ENCODE measurements around the gene DYNC2I2. TPM values are rescaled to one million over a fixed set of nuclear protein-coding genes. Genes with fewer than 3 reads are reported as not detected.
"Not testable (repeated sequence)": the region's sequence is repeated elsewhere in the genome, so short reads cannot be mapped to it uniquely, and the experiment has no call there.

Gene DYNC2I2
- 10 to 100 TPM; 51.5 to 53.5 TPM for total RNA-seq

DNA sequence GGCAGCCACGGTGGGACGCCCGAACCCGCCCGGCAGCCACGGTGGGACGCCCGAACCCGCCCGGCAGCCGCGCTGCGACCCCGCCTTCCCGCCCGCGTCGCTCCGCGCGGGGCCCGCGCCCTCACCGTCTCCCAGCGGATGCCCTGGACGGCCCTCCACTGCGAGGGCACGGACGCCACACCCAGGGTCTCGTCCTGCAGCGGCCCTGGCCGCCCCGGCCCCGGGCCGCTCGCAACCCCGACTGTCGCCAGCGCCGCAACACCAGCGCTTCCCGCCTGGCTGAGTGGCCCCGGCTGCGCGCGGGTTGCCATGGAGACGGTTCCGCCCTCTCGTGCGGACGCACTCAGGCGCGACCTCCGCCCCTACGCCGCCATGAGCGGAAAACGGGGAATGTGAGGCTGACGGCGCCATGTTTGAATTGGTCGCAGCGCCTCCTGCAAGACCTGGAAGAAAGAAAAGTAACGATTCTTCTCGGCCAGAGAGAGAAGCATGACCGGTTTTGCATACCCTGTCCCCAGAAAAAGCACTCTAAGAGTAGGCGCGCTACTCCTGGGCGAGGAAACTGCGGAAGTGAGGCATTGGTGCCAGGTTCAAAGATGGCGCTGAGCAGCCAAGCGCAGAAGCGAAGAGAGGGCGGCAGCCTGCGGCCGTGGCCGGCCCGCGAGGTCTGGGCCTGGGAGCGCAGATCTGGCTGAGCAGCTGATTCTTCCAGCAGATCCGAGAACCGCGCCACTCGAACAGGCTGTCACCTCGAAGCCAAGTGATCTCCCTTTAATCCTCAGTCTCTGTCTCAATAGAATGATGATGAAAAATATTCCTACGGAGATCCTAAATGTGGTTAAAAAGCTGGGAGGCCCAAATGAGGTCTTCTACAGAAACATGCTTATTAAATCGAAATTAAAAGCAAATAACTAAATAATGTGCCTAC, at the start of gene DYNC2I2:
TSS of gene DYNC2I2 (minus strand) at position 432 of the 928 bp plus-strand sequence. CDS start at position 311, 121 bp downstream.
- H3K27me3 Mint-ChIP-seq, result no peaks in the 10 kb centered on the region
- H3K4me3 Mint-ChIP-seq, result peak within 1 kb of the TSS; percentile 89
- ChIA-PET CTCF (interaction anchor here (1.0 to 1.6 kb wide), 4 partner anchors 8 to 162 kb away, joined by 3 to 5 read pairs (median 4); partner anchors contain the start of genes ENDOG and PKN3), POLR2A (interaction anchor here (1.0 to 2.1 kb wide), 6 partner anchors 8 to 225 kb away, joined by 3 to 11 read pairs (median 5); partner anchors contain the start of genes KYAT1, LRRC8A and ZDHHC12)
- H3K4me1 Mint-ChIP-seq, result peaks cover 18% of the 10 kb centered on the region
- H3K27ac Mint-ChIP-seq, result peak within 1 kb of the TSS; percentile 99
- H3K9me3 Mint-ChIP-seq, result no peaks in the 10 kb centered on the region
- H3K36me3 Mint-ChIP-seq (ENCODE audit: low read depth), result peaks cover 5% of the 10 kb centered on the region
- peak; percentile 97 for DNase-seq

DNA sequence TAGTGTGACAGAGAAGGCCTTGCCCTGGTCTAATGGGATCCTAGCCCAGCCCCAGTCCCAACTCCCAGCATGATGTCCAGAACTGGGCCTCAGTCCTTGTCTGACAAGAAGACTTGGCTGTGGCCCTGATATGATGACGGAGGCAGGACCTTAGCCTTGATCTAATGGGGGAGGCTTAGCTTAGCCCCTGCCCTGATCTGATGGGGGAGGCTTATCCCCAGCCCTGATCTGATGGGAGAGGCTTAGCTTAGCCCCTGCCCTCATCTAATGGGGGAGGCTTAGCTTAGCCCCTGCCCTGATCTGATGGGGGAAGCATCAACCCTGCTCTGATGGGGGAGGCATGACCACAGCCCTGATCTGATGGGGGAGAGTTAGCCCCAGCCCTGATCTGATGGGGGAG, 49.4 kb upstream of the DYNC2I2 start:
- POLR2A ChIA-PET, result interaction anchor here (0.7 to 4.2 kb wide), 5 partner anchors 9 to 18 kb away, joined by 3 to 22 read pairs (median 3); partner anchors contain the start of genes SET and ZDHHC12
- CTCF ChIA-PET, result interaction anchor here (0.6 to 1.6 kb wide), 2 partner anchors 12 to 18 kb away, joined by 3 to 5 read pairs; partner anchors contain the start of gene ZDHHC12
- no peaks in the 10 kb centered on the region for H3K9me3 Mint-ChIP-seq
- no peaks in the 10 kb centered on the region for H3K27me3 Mint-ChIP-seq
- peaks cover 13% of the 10 kb centered on the region for H3K4me1 Mint-ChIP-seq
- H3K27ac Mint-ChIP-seq, result no peak overlapping the region
- H3K36me3 Mint-ChIP-seq (ENCODE audit: low read depth), result no peaks in the 10 kb centered on the region
- no peak for DNase-seq
- H3K4me3 Mint-ChIP-seq, result no peak overlapping the region

DNA sequence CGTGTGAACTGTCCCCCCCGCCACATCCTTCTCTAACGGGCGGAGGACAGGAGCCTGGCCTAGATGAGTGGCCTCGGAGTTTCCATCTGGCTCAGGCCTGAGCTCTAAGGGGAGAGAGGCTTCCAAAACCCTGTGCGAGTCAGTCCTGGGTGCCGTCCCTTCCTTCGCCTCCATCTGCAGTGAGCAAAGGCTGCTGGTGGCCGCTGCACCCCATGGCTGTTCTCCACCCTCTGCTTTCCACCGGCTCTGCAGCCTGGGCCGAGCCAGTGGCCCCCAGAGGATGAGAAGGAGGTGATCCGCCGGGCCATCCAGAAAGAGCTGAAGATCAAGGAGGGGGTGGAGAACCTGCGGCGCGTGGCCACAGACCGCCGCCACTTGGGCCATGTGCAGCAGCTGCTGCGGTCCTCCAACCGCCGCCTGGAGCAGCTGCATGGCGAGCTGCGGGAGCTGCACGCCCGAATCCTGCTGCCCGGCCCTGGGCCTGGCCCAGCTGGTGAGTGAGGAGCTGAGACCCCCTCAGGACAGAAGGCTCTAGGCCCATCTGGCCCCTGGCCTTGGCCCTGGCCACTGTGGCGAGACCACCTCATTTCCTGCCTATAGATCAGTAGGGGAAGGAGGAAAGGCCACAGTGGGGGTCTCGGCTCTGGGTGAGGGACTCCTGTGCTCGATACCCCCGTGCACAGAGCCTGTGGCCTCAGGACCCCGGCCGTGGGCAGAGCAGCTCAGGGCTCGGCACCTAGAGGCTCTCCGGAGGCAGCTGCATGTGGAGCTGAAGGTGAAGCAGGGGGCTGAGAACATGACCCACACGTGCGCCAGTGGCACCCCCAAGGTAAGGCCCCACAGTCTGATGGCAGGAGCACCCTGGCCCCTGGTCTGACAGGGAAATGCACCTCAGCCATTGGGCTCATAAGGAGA, 48.7 kb upstream of the DYNC2I2 start:
- POLR2A ChIA-PET, result interaction anchor here (0.6 to 4.2 kb wide), 6 partner anchors 9 to 96 kb away, joined by 3 to 22 read pairs (median 3); partner anchors contain the start of genes SET and ZDHHC12
- no peaks in the 10 kb centered on the region for H3K27me3 Mint-ChIP-seq
- CTCF ChIA-PET, result interaction anchor here (1.6 kb wide), 1 partner anchor 19 kb away, joined by 5 read pairs; the partner anchor contains the start of gene ZDHHC12

DNA sequence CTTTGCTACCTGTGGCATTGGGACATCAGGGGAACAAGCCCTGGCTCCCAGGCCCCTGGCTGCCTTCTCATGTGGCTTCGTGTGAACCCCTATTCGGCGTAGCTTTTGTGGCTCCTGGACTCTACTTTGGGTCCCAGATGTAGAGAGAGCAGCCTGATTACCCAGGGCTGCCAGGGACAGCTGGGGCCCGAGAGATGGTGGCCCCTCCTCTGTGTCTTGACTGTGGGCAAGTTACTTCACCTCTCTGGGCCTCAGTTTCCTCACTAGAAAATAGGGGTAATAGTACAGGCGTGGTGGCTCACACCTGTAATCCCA, 47.7 kb upstream of the DYNC2I2 start:
- Mint-ChIP-seq H3K4me3 (no peak overlapping the region), H3K27me3 (no peaks in the 10 kb centered on the region), H3K4me1 (peaks cover 13% of the 10 kb centered on the region), H3K27ac (no peak overlapping the region), H3K9me3 (no peaks in the 10 kb centered on the region), H3K36me3 (ENCODE audit: low read depth) (no peaks in the 10 kb centered on the region)
- ChIA-PET POLR2A (interaction anchor here (1.0 to 4.2 kb wide), 3 partner anchors 9 to 15 kb away, joined by 3 to 22 read pairs (median 3); partner anchors contain the start of gene SET), CTCF (interaction anchor here (1.2 kb wide), 1 partner anchor 114 kb away, joined by 3 read pairs; the partner anchor contains the start of gene ENDOG)
- DNase-seq, result no peak

More for the DNA sequence above, 48.7 kb upstream of the DYNC2I2 start:
- DNase-seq, result no peak
- Mint-ChIP-seq H3K9me3 (no peaks in the 10 kb centered on the region), H3K36me3 (ENCODE audit: low read depth) (no peaks in the 10 kb centered on the region), H3K4me3 (no peak overlapping the region), H3K4me1 (peaks cover 13% of the 10 kb centered on the region), H3K27ac (no peak overlapping the region)

DNA sequence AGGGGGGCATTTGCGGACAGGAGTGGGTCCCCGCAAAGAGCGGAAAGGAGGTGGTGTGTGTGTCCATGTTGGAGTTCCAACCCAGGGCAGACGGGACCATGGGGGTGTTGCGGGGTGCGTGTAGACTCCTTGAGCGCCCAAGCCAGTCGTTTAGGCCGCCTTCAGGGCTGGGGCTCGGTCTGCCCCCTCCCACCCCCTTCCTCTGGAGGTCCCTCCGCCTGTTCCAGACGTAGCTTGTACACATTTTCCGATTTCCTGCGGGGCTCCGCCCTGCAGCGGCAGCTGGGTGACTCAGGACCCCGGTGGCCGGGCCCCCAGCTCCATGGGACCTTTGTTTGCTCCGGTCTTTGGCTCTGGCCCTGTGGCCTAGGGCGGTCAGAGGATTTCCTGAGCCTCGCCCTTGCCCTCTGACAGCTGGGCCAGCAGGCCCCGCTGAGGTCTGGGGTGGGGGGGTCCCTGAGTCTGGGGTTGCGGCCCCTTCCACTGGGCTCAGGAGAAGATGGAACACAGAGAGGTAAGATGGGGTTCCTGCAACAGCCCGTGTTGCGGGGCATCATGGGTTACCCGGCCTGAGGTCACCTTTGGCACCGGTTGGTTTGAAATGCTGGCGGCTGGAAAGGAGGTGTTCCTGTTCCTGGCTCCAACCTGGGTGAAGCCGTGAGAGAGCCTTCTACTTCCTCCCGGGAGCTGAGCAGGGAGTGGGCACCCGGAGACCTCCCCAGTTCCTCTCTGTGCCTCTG, 47.1 kb upstream of the DYNC2I2 start:
- H3K27ac Mint-ChIP-seq, result no peak overlapping the region
- ChIA-PET CTCF (interaction anchor here (1.2 kb wide), 1 partner anchor 115 kb away, joined by 3 read pairs; the partner anchor contains the start of gene ENDOG), POLR2A (interaction anchor here (1.0 to 4.2 kb wide), 4 partner anchors 8 to 178 kb away, joined by 3 to 22 read pairs (median 3); partner anchors contain the start of genes KYAT1 and SET)
- H3K36me3 Mint-ChIP-seq (ENCODE audit: low read depth), result no peaks in the 10 kb centered on the region
- peaks cover 13% of the 10 kb centered on the region for H3K4me1 Mint-ChIP-seq
- peak overlapping the region; percentile 82 for H3K4me3 Mint-ChIP-seq
- no peaks in the 10 kb centered on the region for H3K9me3 Mint-ChIP-seq
- no peaks in the 10 kb centered on the region for H3K27me3 Mint-ChIP-seq
- no peak for DNase-seq

DNA sequence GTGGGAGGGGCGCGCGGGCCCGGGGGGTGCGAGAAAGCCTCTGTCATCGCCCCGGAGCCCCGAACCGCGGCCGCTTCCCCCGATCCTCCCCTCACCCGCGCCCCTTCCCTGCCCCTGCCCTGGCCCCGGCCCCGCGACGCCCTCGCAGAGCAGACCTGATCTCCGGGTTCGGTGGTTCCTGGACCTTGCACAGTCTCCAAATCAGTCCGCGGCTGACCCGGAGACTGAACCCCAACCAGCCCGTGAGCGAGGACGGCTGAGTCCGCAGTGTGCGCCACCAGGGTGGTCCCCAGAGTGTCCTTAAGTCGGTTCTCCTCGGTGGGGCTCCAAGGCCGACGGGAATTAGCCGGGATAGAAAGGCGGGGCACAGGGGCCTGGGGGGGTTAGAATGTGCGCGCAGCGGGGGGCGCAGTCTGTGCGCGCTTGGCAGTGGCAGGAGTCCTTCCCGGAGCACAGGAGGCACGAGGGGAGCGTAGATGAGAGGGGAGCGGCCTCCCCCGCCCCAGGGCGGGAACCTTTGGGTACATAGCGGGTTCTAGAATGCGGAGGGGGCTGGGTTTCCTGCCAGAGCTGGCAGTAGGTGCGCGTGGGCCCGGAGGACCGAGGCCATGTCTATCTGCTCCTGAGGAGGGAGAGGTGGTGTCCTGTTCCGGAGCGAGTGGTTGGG, 46.4 kb upstream of the DYNC2I2 start:
- peaks cover 13% of the 10 kb centered on the region for H3K4me1 Mint-ChIP-seq
- H3K27ac Mint-ChIP-seq, result peak overlapping the region; percentile 3
- CTCF ChIA-PET, result interaction anchor here (1.2 kb wide), 1 partner anchor 115 kb away, joined by 3 read pairs; the partner anchor contains the start of gene ENDOG
- H3K27me3 Mint-ChIP-seq, result no peaks in the 10 kb centered on the region
- POLR2A ChIA-PET, result interaction anchor here (1.0 kb wide), 2 partner anchors 17 to 178 kb away, joined by 3 read pairs; partner anchors contain the start of gene KYAT1
- peak overlapping the region; percentile 82 for H3K4me3 Mint-ChIP-seq
- no peak for DNase-seq
- H3K36me3 Mint-ChIP-seq (ENCODE audit: low read depth), result no peaks in the 10 kb centered on the region
- H3K9me3 Mint-ChIP-seq, result no peaks in the 10 kb centered on the region

DNA sequence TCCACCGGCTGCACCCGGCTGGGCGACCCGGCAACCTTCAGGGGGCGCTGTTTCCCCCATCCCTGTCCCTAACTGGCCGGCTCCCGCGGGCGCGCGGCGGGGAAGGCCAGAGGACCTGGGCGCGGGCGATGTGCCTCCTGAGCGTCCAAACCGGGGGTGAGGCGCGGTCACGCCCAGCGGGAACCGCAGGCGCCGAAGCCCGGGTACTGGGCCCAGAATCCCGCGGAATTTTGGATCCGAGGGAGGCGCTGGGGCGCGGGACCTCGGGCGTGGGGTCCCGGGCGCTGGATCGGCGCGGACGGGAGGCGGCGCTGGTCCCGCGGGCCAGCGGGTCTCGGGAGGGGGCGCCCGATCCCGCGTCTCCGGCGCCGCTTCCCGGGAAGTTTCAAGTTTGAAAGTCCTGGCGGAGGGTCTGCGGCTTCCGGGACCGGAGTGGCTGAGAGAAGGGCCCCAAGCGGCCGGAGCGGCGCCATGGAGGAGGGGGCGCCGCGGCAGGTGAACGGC, 45.9 kb upstream of the DYNC2I2 start, which contains the start of gene PKN3:
TSS of gene PKN3 (plus strand) at position 59 of the 504 bp plus-strand sequence. CDS start at position 472, 413 bp downstream.
- ChIA-PET CTCF (interaction anchor here (0.6 to 1.6 kb wide), 19 partner anchors 10 to 461 kb away, joined by 3 to 17 read pairs (median 4); partner anchors contain the start of genes DYNC2I2, ENDOG, SET and ZDHHC12), POLR2A (interaction anchor here (0.8 to 1.4 kb wide), 5 partner anchors 12 to 51 kb away, joined by 3 to 5 read pairs (median 5); partner anchors contain the start of gene SET)
- Mint-ChIP-seq H3K9me3 (no peaks in the 10 kb centered on the region), H3K4me1 (peaks cover 13% of the 10 kb centered on the region), H3K36me3 (ENCODE audit: low read depth) (no peaks in the 10 kb centered on the region), H3K27ac (peak within 1 kb of the TSS; percentile 3), H3K4me3 (peak within 1 kb of the TSS; percentile 82), H3K27me3 (no peaks in the 10 kb centered on the region)
- peak; percentile 88 for DNase-seq

DNA sequence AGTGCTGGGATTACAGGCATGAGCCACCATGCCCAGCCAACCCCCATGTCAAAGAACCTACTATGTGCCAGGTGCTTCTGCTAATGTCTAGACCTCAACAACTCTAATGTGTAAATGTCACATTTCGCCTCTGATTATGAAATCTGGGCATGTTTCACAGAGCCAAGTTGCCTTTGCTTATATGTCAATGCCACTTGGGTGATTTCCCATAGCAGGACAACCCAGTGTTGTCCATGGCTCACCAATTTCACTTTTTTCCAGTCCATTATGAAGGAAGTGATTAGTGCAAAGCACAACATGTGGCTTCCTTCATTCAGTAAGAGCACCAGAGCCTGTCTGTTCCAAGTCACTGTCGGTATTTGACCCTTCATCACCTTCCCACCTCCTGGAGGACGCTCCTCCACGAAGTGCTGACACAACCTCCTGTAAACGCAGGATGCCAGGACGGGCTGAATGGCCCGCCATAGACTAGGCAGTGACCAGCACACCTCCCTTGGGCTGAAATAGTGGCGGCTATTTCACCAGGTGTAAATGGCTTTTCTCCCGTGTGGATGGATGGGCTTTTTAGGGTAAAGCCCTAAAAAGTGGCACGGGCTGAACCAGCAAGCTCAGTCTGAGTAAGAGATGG, 44.7 kb upstream of the DYNC2I2 start:
- peaks cover 10% of the 10 kb centered on the region for H3K36me3 Mint-ChIP-seq (ENCODE audit: low read depth)
- CTCF ChIA-PET, result interaction anchor here (0.8 to 1.6 kb wide), 10 partner anchors 8 to 196 kb away, joined by 3 to 17 read pairs (median 3); partner anchors contain the start of genes DYNC2I2, ENDOG, SPOUT1 and ZDHHC12
- H3K27me3 Mint-ChIP-seq, result no peaks in the 10 kb centered on the region
- H3K4me3 Mint-ChIP-seq, result peak overlapping the region; percentile 51
- H3K27ac Mint-ChIP-seq, result no peak overlapping the region
- POLR2A ChIA-PET, result interaction anchor here (0.8 to 1.5 kb wide), 6 partner anchors 9 to 52 kb away, joined by 3 to 7 read pairs (median 4); partner anchors contain the start of gene SET
- DNase-seq, result no peak
- H3K9me3 Mint-ChIP-seq, result no peaks in the 10 kb centered on the region
- H3K4me1 Mint-ChIP-seq, result peaks cover 14% of the 10 kb centered on the region

DNA sequence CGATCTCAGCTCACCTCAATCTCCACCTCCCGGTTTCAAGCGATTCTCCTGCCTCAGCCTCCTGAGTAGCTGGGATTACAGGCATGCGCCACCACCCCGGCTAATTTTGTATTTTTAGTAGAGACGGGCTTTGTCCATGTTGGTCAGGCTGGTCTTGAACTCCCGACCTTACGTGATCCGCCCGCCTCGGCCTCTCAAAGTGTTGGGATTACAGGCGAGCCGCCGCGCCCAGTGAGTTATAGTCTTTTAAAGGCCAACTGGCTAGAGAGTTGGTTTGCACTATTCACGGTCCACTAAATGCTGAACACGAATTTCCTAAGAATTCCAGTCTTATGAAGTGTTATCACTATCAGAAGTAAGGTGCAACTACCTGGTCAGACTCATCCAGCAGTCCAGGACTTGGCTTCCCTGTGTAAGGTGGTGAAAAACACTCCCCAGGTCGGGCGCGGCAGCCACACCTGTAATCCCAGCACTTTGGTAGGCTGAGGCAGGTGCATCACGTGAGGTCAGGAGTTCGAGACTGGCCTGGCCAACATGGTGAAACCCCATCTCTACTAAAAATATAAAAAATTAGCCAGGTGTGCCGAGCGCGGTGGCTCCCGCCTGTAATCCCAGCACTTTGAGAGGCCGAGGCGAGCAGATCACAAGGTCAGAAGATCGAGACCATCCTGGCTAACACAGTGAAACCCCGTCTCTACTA, 42.6 kb upstream of the DYNC2I2 start:
- DNase-seq, H3K9me3 Mint-ChIP-seq, H3K27ac Mint-ChIP-seq, H3K4me3 Mint-ChIP-seq, H3K27me3 Mint-ChIP-seq: not testable (repeated sequence)
- POLR2A ChIA-PET, result interaction anchor here (1.5 kb wide), 1 partner anchor 9 kb away, joined by 4 read pairs; no protein-coding TSS in a partner anchor
- CTCF ChIA-PET, result interaction anchor here (1.6 kb wide), 1 partner anchor 12 kb away, joined by 3 read pairs; no protein-coding TSS in a partner anchor
- Mint-ChIP-seq H3K36me3 (ENCODE audit: low read depth) (peaks cover 29% of the 10 kb centered on the region), H3K4me1 (peaks cover 14% of the 10 kb centered on the region)
